ENCODE data around the gene BTBD10. TPM values are rescaled to one million over a fixed set of nuclear protein-coding genes. Genes with fewer than 3 reads are reported as not detected.

BTBD10 gene
- total RNA-seq, 1 experiment from 2014 or later, result 23.3 TPM

DNA sequence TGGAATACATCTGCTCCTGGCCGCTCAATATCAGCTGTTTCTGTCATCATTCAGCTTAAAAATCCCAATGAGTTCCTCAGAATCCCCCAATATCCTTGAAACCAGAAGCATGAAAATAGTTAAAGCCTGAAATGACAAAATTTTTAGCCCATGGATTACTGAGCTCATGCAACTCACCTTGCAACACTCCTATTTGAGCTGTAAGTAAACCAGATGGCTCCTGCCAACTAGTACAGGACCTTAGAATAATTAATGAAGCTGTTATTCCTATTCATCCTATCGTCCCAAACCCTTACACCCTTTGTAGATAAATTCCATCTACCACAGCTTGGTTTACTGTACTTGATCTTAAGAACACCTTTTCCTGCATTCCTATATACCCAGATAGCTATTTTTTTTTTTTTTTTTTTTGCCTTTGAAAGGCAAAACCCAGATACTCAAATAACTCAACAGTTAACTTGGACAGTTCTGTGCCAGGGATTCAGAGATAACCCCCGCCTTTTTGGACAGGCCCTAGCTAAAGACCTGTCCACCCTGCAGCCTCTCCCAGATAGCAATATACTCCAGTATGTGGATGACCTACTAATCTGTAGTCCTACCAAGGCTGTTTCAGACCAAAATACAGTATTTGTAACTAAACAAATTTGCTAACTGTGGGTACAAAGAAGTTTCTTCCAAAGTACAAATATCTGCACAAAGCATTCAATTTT is 10.1 kb upstream of the BTBD10 start:
- TF ChIP-seq, protein P1, sequence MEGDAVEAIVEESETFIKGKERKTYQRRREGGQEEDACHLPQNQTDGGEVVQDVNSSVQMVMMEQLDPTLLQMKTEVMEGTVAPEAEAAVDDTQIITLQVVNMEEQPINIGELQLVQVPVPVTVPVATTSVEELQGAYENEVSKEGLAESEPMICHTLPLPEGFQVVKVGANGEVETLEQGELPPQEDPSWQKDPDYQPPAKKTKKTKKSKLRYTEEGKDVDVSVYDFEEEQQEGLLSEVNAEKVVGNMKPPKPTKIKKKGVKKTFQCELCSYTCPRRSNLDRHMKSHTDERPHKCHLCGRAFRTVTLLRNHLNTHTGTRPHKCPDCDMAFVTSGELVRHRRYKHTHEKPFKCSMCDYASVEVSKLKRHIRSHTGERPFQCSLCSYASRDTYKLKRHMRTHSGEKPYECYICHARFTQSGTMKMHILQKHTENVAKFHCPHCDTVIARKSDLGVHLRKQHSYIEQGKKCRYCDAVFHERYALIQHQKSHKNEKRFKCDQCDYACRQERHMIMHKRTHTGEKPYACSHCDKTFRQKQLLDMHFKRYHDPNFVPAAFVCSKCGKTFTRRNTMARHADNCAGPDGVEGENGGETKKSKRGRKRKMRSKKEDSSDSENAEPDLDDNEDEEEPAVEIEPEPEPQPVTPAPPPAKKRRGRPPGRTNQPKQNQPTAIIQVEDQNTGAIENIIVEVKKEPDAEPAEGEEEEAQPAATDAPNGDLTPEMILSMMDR (conservative IDR thresholded peaks at IDR 0.05), result no peak
- Histone ChIP-seq H3K27ac (ENCODE audit: insufficient read length, low read depth, low read length) (no peak overlapping the region), H2BK15ac (ENCODE audit: low read depth, low read length) (no peak overlapping the region), H3K79me2 (ENCODE audit: insufficient read depth, low read length) (no peaks in the 10 kb centered on the region), H4K20me1 (ENCODE audit: control insufficient read depth, insufficient read depth, insufficient read length) (no peaks in the 10 kb centered on the region), H2BK120ac (ENCODE audit: low read depth, low read length, poor library complexity, severe bottlenecking) (no peak overlapping the region), H3K23ac (ENCODE audit: insufficient read length, low read depth, low read length) (no peak overlapping the region), H3T11ph (ENCODE audit: low read length) (no peak overlapping the region), H4K91ac (ENCODE audit: insufficient read length, low read depth, low read length) (no peak overlapping the region), H3K18ac (ENCODE audit: insufficient read length, low read depth, low read length) (no peak overlapping the region), H2BK5ac (ENCODE audit: insufficient read length, low read length) (no peak overlapping the region), H4K8ac (replicated peaks; ENCODE audit: insufficient read length, low read depth, low read length) (no peak overlapping the region), H3K9ac (ENCODE audit: extremely low read depth, insufficient read length, low read length) (no peak overlapping the region), H3K4me2 (ENCODE audit: insufficient read depth, insufficient read length, low read length) (no peak overlapping the region), H2BK20ac (ENCODE audit: low read depth, low read length, poor library complexity, severe bottlenecking) (no peak overlapping the region), H4K5ac (ENCODE audit: insufficient read length, low read depth, low read length) (no peak overlapping the region), H3K27me3 (ENCODE audit: insufficient read depth, low read length) (no peaks in the 10 kb centered on the region), H3K23me2 (ENCODE audit: insufficient read length, low read depth, low read length, poor library complexity, severe bottlenecking) (no peaks in the 10 kb centered on the region), H2AFZ (ENCODE audit: low read length) (no peak overlapping the region), H2AK5ac (ENCODE audit: insufficient read length, low read length) (no peak overlapping the region), H3K14ac (ENCODE audit: insufficient read depth, low read length) (no peak overlapping the region), H2BK12ac (ENCODE audit: insufficient read length, low read depth, low read length) (no peak overlapping the region), H3K9me3 (ENCODE audit: control insufficient read depth, low read depth, low read length) (no peaks in the 10 kb centered on the region), H3K4ac (ENCODE audit: low read depth, low read length) (no peak overlapping the region), H3K4me1 (ENCODE audit: insufficient read depth, low read length) (no peaks in the 10 kb centered on the region; the same call in 1 of the 2 replicates), H3K56ac (ENCODE audit: insufficient read length, low read depth, low read length) (no peak overlapping the region), H3K79me1 (ENCODE audit: insufficient read depth, low read depth, low read length, poor library complexity, severe bottlenecking) (no peaks in the 10 kb centered on the region)
- H3K27me3 Mint-ChIP-seq (ENCODE audit: low read depth), result no peaks in the 10 kb centered on the region
- H3K4me3 Mint-ChIP-seq, result no peak overlapping the region
- peaks cover 11 to 12% of the 10 kb centered on the region in 2 experiments for H3K4me1 Mint-ChIP-seq
- no CpG with 5 or more reads among the region's 3 CpGs for WGBS (ENCODE audit: extremely low coverage, insufficient read length, low lambda C conversion rate)
- no peak overlapping the region for H3K27ac Mint-ChIP-seq
- H3K9me3 Mint-ChIP-seq, result peaks cover 2% of the 10 kb centered on the region in 2 experiments; a peak in 2 of 5 replicates
- no peak for DNase-seq
- no peaks in the 10 kb centered on the region for H3K36me3 Mint-ChIP-seq (ENCODE audit: insufficient read depth in 1 of 3, low read depth in 3 of 3)

Data from H9 (cell line).